Measurements from ENCODE around the gene SYT11. TPM values are rescaled to one million over a fixed set of nuclear protein-coding genes. Genes with fewer than 3 reads are reported as not detected.
"Not testable (repeated sequence)": the region's sequence is repeated elsewhere in the genome, so short reads cannot be mapped to it uniquely, and the experiment has no call there.

SYT11 gene
- total RNA-seq, 2 donors from 2014 or later, result 15.5 to 21.5 TPM

DNA sequence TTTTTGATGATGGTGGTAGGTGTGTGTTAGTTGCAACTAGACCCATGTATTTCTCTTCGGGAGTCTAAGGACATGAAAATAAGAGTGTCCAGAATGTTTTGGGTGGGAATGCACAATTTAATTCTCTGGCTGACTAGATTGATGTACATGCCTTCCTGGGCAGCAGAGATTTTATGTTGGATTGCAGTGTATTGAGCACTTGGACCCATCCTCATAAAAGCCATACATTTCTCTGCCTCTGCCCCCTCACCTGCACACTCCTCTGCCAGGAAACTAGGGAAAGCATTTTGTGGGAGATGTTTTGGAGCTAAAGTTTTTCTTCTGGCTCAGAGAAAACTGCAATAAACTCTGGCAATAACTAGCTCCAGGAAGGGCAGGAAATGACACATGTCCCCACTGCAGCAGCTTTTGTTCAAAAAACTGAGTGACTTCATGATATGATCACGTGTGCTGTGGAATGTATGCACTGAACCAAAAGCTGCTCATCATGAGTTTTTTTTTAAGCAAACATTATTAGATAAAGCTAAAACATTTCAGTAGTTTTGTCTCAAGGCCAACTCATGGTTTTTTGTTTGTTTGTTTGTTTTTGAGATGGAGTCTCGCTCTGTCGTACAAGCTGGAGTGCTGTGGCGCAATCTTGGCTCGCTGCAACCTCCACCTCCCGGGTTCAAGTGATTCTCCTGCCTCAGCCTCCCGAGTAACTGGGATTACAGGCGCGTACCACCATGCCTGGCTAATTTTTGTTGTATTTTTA is 34.2 kb downstream of the SYT11 start:
- H3K27me3 ChIP-seq, result no peaks in the 10 kb centered on the region
- no peaks in the 10 kb centered on the region for H3K9me3 ChIP-seq
- H3K27ac ChIP-seq, result peak overlapping the region; percentile 54 to 76
- peaks cover 15% of the 10 kb centered on the region for H3K36me3 ChIP-seq
- peaks cover 0 to 20% of the 10 kb centered on the region in 2 donors for H3K4me1 ChIP-seq
- TF ChIP-seq, protein P1, sequence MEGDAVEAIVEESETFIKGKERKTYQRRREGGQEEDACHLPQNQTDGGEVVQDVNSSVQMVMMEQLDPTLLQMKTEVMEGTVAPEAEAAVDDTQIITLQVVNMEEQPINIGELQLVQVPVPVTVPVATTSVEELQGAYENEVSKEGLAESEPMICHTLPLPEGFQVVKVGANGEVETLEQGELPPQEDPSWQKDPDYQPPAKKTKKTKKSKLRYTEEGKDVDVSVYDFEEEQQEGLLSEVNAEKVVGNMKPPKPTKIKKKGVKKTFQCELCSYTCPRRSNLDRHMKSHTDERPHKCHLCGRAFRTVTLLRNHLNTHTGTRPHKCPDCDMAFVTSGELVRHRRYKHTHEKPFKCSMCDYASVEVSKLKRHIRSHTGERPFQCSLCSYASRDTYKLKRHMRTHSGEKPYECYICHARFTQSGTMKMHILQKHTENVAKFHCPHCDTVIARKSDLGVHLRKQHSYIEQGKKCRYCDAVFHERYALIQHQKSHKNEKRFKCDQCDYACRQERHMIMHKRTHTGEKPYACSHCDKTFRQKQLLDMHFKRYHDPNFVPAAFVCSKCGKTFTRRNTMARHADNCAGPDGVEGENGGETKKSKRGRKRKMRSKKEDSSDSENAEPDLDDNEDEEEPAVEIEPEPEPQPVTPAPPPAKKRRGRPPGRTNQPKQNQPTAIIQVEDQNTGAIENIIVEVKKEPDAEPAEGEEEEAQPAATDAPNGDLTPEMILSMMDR (IDR thresholded peaks at IDR 0.05), result no peak
- DNase-seq (ENCODE audit: low spot score), result peak; percentile 67
- H3K4me3 ChIP-seq, result no peak overlapping the region

DNA sequence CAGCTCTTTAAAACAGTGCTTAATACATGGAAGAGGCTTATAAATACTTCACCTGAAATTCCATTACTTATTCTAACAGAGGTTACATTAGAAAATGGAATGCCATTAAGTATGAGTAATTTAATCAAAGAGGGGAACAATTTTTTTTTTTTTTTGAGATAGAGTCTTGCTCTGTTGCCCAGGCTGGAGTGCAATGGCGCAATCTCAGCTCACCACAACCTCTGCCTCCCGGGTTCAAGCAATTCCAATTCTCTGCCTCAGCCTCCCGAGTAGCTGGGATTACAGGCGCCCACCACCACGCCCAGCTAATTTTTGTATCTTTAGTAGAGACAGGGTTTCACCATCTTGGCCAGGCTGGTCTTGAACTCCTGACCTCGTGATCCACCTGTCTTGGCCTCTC is 36.2 kb downstream of the SYT11 start:
- not testable (repeated sequence) for H3K9me3 ChIP-seq; H3K27ac ChIP-seq; H3K27me3 ChIP-seq; H3K4me3 ChIP-seq; DNase-seq (ENCODE audit: low spot score)
- Histone ChIP-seq H3K36me3 (peaks cover 33% of the 10 kb centered on the region), H3K4me1 (peaks cover 0 to 20% of the 10 kb centered on the region in 2 donors)

DNA sequence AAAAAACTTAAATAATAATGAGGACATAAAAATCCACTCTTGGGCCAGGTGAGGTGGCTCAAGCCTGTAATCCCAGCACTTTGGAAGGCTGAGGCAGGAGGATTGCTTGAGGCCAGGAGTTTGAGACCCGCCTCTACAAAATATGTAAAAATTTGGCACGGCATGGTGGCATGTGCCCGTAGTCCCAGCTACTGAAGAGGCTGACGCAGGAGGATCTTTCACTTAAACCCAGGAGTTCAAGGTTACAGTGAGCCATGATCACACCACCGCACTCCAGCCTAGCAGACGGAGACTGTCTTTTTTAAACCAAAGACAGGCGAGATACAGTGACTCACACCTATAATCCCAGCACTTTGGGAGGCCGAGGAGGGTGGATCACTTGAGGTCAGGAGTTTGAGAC is 37.1 kb downstream of the SYT11 start:
- H3K27ac ChIP-seq; H3K4me3 ChIP-seq; H3K9me3 ChIP-seq; DNase-seq (ENCODE audit: low spot score); H3K27me3 ChIP-seq: not testable (repeated sequence)
- Histone ChIP-seq H3K36me3 (peaks cover 42% of the 10 kb centered on the region), H3K4me1 (peaks cover 0 to 20% of the 10 kb centered on the region in 2 donors)

DNA sequence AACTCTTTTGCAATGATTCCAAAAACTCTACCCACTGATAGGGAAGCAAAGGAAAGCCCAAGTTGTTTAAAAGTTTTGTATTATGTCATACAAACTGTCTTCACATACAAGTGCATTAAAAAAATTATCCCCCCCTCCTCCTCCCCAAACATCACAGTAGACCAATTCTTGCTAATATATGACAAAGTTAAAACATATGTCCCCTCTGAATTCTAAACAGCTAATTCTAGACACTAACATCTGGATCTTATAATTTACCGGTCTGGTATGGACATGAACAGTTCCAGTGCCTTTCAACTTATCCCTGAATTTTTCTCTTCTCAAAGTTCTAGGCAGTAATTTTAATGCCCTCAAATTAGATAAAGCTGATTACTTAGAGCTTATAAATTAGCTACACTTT is 38.4 kb downstream of the SYT11 start:
- H3K36me3 ChIP-seq, result peaks cover 53% of the 10 kb centered on the region
- peaks cover 0 to 15% of the 10 kb centered on the region in 2 donors for H3K4me1 ChIP-seq
- H3K4me3 ChIP-seq, result no peak overlapping the region
- no peaks in the 10 kb centered on the region for H3K27me3 ChIP-seq
- TF ChIP-seq, protein P1 (IDR thresholded peaks at IDR 0.05), result no peak
- no peaks in the 10 kb centered on the region for H3K9me3 ChIP-seq
- H3K27ac ChIP-seq, result no peak overlapping the region
- DNase-seq (ENCODE audit: low spot score), result no peak

DNA sequence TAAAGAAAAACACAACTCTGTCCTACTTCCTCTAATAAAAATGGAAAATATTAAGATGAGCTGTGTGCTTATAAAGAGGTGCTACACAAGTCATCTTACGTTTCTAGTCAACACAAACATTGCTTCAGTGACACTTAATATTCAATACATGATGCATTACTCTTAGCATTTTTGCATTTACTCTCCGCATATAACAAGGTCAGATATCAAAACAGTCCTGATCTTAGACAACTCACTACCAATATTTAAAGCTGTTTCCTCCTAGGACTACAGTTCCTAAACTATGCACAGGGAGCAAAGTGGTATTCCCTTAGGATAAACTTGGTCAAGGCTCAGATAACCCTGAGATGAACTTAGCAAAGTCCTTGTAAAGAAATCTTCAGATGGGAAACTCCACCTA is 39.5 kb downstream of the SYT11 start:
- no peaks in the 10 kb centered on the region for H3K27me3 ChIP-seq
- peaks cover 65% of the 10 kb centered on the region for H3K36me3 ChIP-seq
- H3K4me1 ChIP-seq, result peaks cover 0 to 5% of the 10 kb centered on the region in 2 donors
- no peak overlapping the region for H3K4me3 ChIP-seq
- no peaks in the 10 kb centered on the region for H3K9me3 ChIP-seq
- no peak overlapping the region for H3K27ac ChIP-seq
- TF ChIP-seq, protein P1 (IDR thresholded peaks at IDR 0.05), result no peak
- no peak for DNase-seq (ENCODE audit: low spot score)

DNA sequence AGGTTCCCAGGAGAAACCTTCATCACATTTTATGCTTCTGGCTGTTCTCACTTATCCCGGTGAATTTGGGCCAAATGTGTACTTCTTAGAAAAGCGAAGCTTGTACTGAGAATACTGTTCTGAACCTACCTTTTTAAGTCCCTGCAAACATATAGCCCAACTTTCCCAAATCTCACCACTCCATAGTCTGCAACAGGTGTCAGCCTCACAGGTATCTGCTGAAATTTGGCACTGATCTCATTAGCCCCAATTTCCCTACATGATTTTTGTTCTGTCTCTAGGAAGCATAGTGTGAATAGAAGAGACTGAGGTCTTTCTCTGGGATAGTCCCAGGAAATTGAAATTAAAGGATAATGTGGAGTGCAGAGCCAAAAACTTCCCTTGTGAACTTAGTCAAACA is 40.3 kb downstream of the SYT11 start:
- no peaks in the 10 kb centered on the region for H3K4me1 ChIP-seq
- no peaks in the 10 kb centered on the region for H3K27me3 ChIP-seq
- TF ChIP-seq, protein P1 (IDR thresholded peaks at IDR 0.05), result no peak
- peaks cover 72% of the 10 kb centered on the region for H3K36me3 ChIP-seq
- no peak overlapping the region for H3K4me3 ChIP-seq
- no peaks in the 10 kb centered on the region for H3K9me3 ChIP-seq
- no peak for DNase-seq (ENCODE audit: low spot score)
- no peak overlapping the region for H3K27ac ChIP-seq

DNA sequence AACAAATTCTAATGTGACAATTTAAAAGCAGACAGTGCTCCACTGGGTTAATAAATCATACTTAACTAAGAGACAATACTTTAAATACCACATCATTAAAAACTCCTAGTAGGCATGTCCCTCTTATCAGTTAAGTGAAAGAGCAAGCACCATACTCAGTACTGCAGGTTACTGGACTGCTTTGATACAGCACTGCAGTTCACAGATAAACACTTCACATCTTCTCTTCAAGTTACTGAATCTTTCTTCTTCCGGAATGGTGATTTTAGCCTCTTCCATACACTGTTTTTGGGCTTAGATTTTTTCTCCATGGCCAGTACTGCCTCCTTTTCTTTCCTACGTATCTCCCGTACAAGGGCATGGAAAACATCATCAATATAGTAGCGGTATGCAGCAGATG is 40.8 kb downstream of the SYT11 start:
- Histone ChIP-seq H3K9me3 (no peaks in the 10 kb centered on the region), H3K4me1 (no peaks in the 10 kb centered on the region), H3K27me3 (no peaks in the 10 kb centered on the region), H3K4me3 (no peak overlapping the region), H3K36me3 (peaks cover 77% of the 10 kb centered on the region), H3K27ac (no peak overlapping the region)
- no peak for DNase-seq (ENCODE audit: low spot score)
- TF ChIP-seq, protein P1 (IDR thresholded peaks at IDR 0.05), result no peak
